ENCODE measurements around the gene QRFP. TPM values are rescaled to one million over a fixed set of nuclear protein-coding genes. Genes with fewer than 3 reads are reported as not detected.

Gene QRFP
- polyA plus RNA-seq, 2 of the 4 experiments (the other 2 are of a cell fraction): not detected

DNA sequence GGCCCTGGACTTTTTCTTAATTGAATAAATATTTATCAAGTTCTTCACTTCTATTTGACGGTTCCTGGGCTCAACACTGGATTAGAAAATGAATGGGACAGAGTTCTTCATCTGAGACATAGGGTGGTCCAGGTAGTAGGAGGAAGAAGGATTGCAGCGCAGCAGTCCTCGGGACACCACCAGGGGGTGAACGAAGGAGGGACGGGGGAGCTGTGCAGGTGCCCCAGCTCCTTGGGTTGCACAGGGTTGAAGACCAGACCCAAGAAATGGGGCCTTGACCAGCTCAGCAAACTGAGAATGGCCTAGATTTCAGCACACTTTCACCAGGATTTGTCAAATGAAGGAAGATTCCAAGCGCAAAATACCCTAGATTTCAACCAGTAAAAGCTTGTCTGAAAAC, 32.1 kb downstream of the QRFP start:
- ATAC-seq: no peak
- DNase-seq (ENCODE audit: low read depth in 1 of 2, low spot score in 1 of 2): no peak
- H3K4me1 ChIP-seq: no peaks in the 10 kb centered on the region
- ChIA-PET POLR2A (no interaction called here), CTCF (interaction anchor here (0.9 to 15.3 kb wide), 30 partner anchors 13 to 184 kb away, joined by 3 to 454 read pairs (median 5); partner anchors contain the start of genes ABL1, EXOSC2 and LAMC3)
- no peaks in the 10 kb centered on the region for H3K9me3 ChIP-seq
- WGBS (ENCODE audit: missing lambda C conversion rate): 87% methylated on average over 6 of the region's 6 CpGs
- H3K27ac ChIP-seq: no peak overlapping the region
- TF ChIP-seq RNF2 (IDR thresholded peaks at IDR 0.05; ENCODE audit: borderline replicate concordance, low read depth) (no peak), RARB (CRISPR knock-in tag; IDR thresholded peaks at IDR 0.05) (no peak), ESRRA (IDR thresholded peaks at IDR 0.05; ENCODE audit: borderline replicate concordance, low read length) (no peak)
- TF ChIP-seq, protein P1, sequence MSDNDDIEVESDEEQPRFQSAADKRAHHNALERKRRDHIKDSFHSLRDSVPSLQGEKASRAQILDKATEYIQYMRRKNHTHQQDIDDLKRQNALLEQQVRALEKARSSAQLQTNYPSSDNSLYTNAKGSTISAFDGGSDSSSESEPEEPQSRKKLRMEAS (IDR thresholded peaks at IDR 0.05): no peak
- TF ChIP-seq, protein P2, sequence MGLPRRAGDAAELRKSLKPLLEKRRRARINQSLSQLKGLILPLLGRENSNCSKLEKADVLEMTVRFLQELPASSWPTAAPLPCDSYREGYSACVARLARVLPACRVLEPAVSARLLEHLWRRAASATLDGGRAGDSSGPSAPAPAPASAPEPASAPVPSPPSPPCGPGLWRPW (IDR thresholded peaks at IDR 0.05): no peak
- TF ChIP-seq, protein P3, sequence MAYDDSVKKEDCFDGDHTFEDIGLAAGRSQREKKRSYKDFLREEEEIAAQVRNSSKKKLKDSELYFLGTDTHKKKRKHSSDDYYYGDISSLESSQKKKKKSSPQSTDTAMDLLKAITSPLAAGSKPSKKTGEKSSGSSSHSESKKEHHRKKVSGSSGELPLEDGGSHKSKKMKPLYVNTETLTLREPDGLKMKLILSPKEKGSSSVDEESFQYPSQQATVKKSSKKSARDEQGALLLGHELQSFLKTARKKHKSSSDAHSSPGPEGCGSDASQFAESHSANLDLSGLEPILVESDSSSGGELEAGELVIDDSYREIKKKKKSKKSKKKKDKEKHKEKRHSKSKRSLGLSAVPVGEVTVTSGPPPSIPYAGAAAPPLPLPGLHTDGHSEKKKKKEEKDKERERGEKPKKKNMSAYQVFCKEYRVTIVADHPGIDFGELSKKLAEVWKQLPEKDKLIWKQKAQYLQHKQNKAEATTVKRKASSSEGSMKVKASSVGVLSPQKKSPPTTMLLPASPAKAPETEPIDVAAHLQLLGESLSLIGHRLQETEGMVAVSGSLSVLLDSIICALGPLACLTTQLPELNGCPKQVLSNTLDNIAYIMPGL (CRISPR knock-in tag; IDR thresholded peaks at IDR 0.05; ENCODE audit: borderline replicate concordance): no peak
- H3K4me3 ChIP-seq: no peak overlapping the region
- no peak for FAIRE-seq
- H3K4me2 ChIP-seq: no peak overlapping the region

DNA sequence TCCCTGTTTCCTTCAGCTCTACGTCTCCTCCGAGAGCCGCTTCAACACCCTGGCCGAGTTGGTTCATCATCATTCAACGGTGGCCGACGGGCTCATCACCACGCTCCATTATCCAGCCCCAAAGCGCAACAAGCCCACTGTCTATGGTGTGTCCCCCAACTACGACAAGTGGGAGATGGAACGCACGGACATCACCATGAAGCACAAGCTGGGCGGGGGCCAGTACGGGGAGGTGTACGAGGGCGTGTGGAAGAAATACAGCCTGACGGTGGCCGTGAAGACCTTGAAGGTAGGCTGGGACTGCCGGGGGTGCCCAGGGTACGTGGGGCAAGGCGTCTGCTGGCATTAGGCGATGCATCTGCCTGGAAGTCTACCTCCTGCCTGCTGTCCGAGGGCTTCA, 33.9 kb downstream of the QRFP start:
- TF ChIP-seq EP300 (IDR thresholded peaks at IDR 0.05) (no peak), HEYL (CRISPR knock-in tag; IDR thresholded peaks at IDR 0.05) (no peak), HOXB13 (CRISPR knock-in tag; IDR thresholded peaks at IDR 0.05; ENCODE audit: low read depth) (no peak), KDM1A (IDR thresholded peaks at IDR 0.05; ENCODE audit: low read depth) (no peak), ZC3H11A (IDR thresholded peaks at IDR 0.05) (no peak), CEBPB (IDR thresholded peaks at IDR 0.05) (no peak), GATA3 (IDR thresholded peaks at IDR 0.05; ENCODE audit: borderline replicate concordance) (no peak), NR3C1 (IDR thresholded peaks at IDR 0.05) (no peak), RAD21 (conservative IDR thresholded peaks at IDR 0.05 in 1 of 2, IDR thresholded peaks at IDR 0.05 in 1 of 2) (no peak), EHMT2 (IDR thresholded peaks at IDR 0.05; ENCODE audit: low read depth) (no peak), HDAC2 (IDR thresholded peaks at IDR 0.05) (no peak), JUN (IDR thresholded peaks at IDR 0.05) (no peak)
- TF ChIP-seq, protein P4, sequence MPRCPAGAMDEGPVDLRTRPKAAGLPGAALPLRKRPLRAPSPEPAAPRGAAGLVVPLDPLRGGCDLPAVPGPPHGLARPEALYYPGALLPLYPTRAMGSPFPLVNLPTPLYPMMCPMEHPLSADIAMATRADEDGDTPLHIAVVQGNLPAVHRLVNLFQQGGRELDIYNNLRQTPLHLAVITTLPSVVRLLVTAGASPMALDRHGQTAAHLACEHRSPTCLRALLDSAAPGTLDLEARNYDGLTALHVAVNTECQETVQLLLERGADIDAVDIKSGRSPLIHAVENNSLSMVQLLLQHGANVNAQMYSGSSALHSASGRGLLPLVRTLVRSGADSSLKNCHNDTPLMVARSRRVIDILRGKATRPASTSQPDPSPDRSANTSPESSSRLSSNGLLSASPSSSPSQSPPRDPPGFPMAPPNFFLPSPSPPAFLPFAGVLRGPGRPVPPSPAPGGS (IDR thresholded peaks at IDR 0.05): no peak
- ChIA-PET CTCF (interaction anchor here (0.6 to 15.3 kb wide), 27 partner anchors 8 to 186 kb away, joined by 3 to 454 read pairs (median 6); partner anchors contain the start of genes ABL1 and LAMC3), POLR2A (no interaction called here)
- ATAC-seq (no peak), DNase-seq (ENCODE audit: low read depth in 1 of 2, low spot score in 1 of 2) (no peak), FAIRE-seq (no peak)
- Histone ChIP-seq H3K4me2 (no peak overlapping the region), H3K27ac (no peak overlapping the region), H3K4me3 (no peak overlapping the region), H3K4me1 (peaks cover 12% of the 10 kb centered on the region), H3K9me3 (no peaks in the 10 kb centered on the region)
- WGBS (ENCODE audit: missing lambda C conversion rate): 93% methylated on average over 22 of the region's 23 CpGs

DNA sequence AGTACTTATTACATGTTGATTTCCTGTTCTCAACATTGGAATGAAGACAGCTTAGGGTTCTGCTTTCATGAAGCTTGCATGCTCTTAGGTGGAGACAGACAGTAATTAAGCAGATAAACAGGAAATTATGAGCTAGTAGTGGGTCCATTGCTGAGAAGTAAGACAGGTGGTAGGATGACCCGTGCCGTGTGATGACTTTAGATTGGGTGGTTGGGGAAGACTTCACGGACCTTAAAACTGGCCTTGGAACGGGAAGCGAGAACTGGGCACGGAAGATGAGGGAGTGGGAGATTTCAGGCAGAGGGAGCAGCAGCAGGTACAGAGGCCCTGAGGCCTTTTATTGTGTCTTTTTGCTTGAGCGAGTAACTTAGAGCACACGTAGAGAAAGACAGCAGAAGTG, 34.4 kb downstream of the QRFP start:
- Histone ChIP-seq H3K27ac (no peak overlapping the region), H3K4me2 (no peak overlapping the region), H3K4me3 (no peak overlapping the region), H3K4me1 (peaks cover 16% of the 10 kb centered on the region), H3K9me3 (no peaks in the 10 kb centered on the region)
- ATAC-seq (no peak), FAIRE-seq (no peak), DNase-seq (ENCODE audit: low read depth in 1 of 2, low spot score in 1 of 2) (no peak)
- CTCF ChIA-PET: interaction anchor here (0.9 to 15.3 kb wide), 16 partner anchors 8 to 187 kb away, joined by 3 to 454 read pairs (median 30); partner anchors contain the start of genes ABL1 and LAMC3
- POLR2A ChIA-PET: no interaction called here
- TF ChIP-seq CHD4 (IDR thresholded peaks at IDR 0.05; ENCODE audit: borderline replicate concordance) (no peak), MAZ (IDR thresholded peaks at IDR 0.05; ENCODE audit: borderline replicate concordance, low read depth, low read length) (no peak), RNF2 (IDR thresholded peaks at IDR 0.05; ENCODE audit: borderline replicate concordance, low read depth) (no peak), ZNF302 (CRISPR knock-in tag; IDR thresholded peaks at IDR 0.05) (no peak), ZC3H11A (IDR thresholded peaks at IDR 0.05) (no peak), ZSCAN20 (CRISPR knock-in tag; IDR thresholded peaks at IDR 0.05) (no peak), JUNB (IDR thresholded peaks at IDR 0.05) (no peak)
- TF ChIP-seq, protein P2 (IDR thresholded peaks at IDR 0.05): no peak
- TF ChIP-seq, protein P3 (CRISPR knock-in tag; IDR thresholded peaks at IDR 0.05; ENCODE audit: borderline replicate concordance): no peak
- 93% methylated on average over 8 of the region's 8 CpGs for WGBS (ENCODE audit: missing lambda C conversion rate)

Measured in A549 (cell line).